NB4 (cell line): ENCODE results near the gene IRX2.

Experiments used
- POLR2A ChIP-seq: IDR thresholded peaks from 2 replicates; pipeline ENCODE4 v1.6.1; 2011; ENCODE audit warnings: mild to moderate bottlenecking; ENCODE audit not compliant: insufficient read length; ENCODE audit errors: extremely low read depth
- TF ChIP-seq, protein P1 (sequence below): IDR thresholded peaks from one replicate; pipeline ENCODE4 v1.5.1; 2012; ENCODE audit warnings: low read depth, low read length

DNA sequence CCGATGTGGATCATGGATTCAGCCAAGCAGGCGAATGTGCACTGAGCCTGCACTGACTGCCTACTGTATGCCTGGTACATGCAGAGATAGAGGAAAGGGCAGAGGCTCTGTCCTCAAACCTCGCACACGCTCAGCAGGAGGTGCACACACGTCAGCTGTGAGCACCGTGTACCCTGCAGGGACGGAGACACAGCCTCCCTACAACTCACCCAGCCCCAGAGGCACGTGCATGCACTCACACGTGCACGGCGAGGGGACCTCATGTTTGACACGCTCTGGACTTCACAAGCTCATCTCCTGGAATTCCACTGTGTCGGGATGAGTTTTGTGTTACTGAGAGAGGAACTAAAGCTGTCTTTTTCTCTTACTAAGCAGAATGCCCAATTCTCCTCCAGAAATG is 48.4 kb downstream of the IRX2 start:
- TF ChIP-seq, protein P1, sequence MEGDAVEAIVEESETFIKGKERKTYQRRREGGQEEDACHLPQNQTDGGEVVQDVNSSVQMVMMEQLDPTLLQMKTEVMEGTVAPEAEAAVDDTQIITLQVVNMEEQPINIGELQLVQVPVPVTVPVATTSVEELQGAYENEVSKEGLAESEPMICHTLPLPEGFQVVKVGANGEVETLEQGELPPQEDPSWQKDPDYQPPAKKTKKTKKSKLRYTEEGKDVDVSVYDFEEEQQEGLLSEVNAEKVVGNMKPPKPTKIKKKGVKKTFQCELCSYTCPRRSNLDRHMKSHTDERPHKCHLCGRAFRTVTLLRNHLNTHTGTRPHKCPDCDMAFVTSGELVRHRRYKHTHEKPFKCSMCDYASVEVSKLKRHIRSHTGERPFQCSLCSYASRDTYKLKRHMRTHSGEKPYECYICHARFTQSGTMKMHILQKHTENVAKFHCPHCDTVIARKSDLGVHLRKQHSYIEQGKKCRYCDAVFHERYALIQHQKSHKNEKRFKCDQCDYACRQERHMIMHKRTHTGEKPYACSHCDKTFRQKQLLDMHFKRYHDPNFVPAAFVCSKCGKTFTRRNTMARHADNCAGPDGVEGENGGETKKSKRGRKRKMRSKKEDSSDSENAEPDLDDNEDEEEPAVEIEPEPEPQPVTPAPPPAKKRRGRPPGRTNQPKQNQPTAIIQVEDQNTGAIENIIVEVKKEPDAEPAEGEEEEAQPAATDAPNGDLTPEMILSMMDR, result no peak
- no peak for TF ChIP-seq POLR2A
